ENCODE measurements around the gene MCF2.

MCF2 gene

GRCh38 chrX:139739138-139739537, 31.2 kb upstream of the MCF2 start:
- Histone ChIP-seq H2AFZ (ENCODE audit: low read length) (no peak overlapping the region), H3K27me3 (ENCODE audit: insufficient read depth, low read length) (no peaks in the 10 kb centered on the region), H3K27ac (ENCODE audit: low read depth, low read length, poor library complexity, severe bottlenecking) (no peak overlapping the region), H3K9me2 (ENCODE audit: low read depth, low read length) (no peaks in the 10 kb centered on the region), H3K9ac (ENCODE audit: low read length) (no peak overlapping the region), H3F3A (ENCODE audit: insufficient read depth, low read length) (no peaks in the 10 kb centered on the region), H3K4me1 (ENCODE audit: insufficient read depth, low read length, severe bottlenecking) (no peaks in the 10 kb centered on the region), H4K20me1 (ENCODE audit: insufficient read depth, low read length) (no peaks in the 10 kb centered on the region), H3K36me3 (ENCODE audit: insufficient read depth, low read length) (peaks cover 3% of the 10 kb centered on the region; the same call in 1 of the 2 replicates), H3K79me2 (ENCODE audit: insufficient read depth, low read length) (no peaks in the 10 kb centered on the region), H3K4me2 (ENCODE audit: low read length) (no peak overlapping the region), H3K4me3 (ENCODE audit: low read depth, low read length, poor library complexity, severe bottlenecking) (no peak overlapping the region), H3K9me3 (ENCODE audit: low read length) (no peaks in the 10 kb centered on the region)
- TF ChIP-seq EZH2 (IDR thresholded peaks at IDR 0.05; ENCODE audit: borderline replicate concordance, low read length) (no peak), CTCF (IDR thresholded peaks at IDR 0.05; ENCODE audit: low read length) (no peak)

GRCh38 chrX:139738581-139738980, 30.6 kb upstream of the MCF2 start:
- Histone ChIP-seq H3K9me2 (ENCODE audit: low read depth, low read length) (no peaks in the 10 kb centered on the region), H3K9ac (ENCODE audit: low read length) (no peak overlapping the region), H3K4me2 (ENCODE audit: low read length) (no peak overlapping the region), H2AFZ (ENCODE audit: low read length) (no peak overlapping the region), H4K20me1 (ENCODE audit: insufficient read depth, low read length) (no peaks in the 10 kb centered on the region), H3K27me3 (ENCODE audit: insufficient read depth, low read length) (no peaks in the 10 kb centered on the region), H3F3A (ENCODE audit: insufficient read depth, low read length) (no peaks in the 10 kb centered on the region), H3K27ac (ENCODE audit: low read depth, low read length, poor library complexity, severe bottlenecking) (no peak overlapping the region), H3K9me3 (ENCODE audit: low read length) (no peaks in the 10 kb centered on the region), H3K36me3 (ENCODE audit: insufficient read depth, low read length) (peaks cover 3% of the 10 kb centered on the region; the same call in 1 of the 2 replicates), H3K4me1 (ENCODE audit: insufficient read depth, low read length, severe bottlenecking) (no peaks in the 10 kb centered on the region), H3K79me2 (ENCODE audit: insufficient read depth, low read length) (no peaks in the 10 kb centered on the region), H3K4me3 (ENCODE audit: low read depth, low read length, poor library complexity, severe bottlenecking) (no peak overlapping the region)
- TF ChIP-seq CTCF (IDR thresholded peaks at IDR 0.05; ENCODE audit: low read length) (no peak), EZH2 (IDR thresholded peaks at IDR 0.05; ENCODE audit: borderline replicate concordance, low read length) (no peak)

- TF ChIP-seq CTCF (IDR thresholded peaks at IDR 0.05; ENCODE audit: low read length) (no peak), EZH2 (IDR thresholded peaks at IDR 0.05; ENCODE audit: borderline replicate concordance, low read length) (no peak)
These were observed 28.2 kb upstream of the MCF2 start for GRCh38 chrX:139736151-139736550.

More at GRCh38 chrX:139736151-139736550, 28.2 kb upstream of the MCF2 start:
- Histone ChIP-seq H4K20me1 (ENCODE audit: insufficient read depth, low read length) (no peaks in the 10 kb centered on the region), H3K9ac (ENCODE audit: low read length) (no peak overlapping the region), H3K4me1 (ENCODE audit: insufficient read depth, low read length, severe bottlenecking) (no peaks in the 10 kb centered on the region), H3K79me2 (ENCODE audit: insufficient read depth, low read length) (no peaks in the 10 kb centered on the region), H2AFZ (ENCODE audit: low read length) (no peak overlapping the region), H3K4me3 (ENCODE audit: low read depth, low read length, poor library complexity, severe bottlenecking) (no peak overlapping the region), H3K9me3 (ENCODE audit: low read length) (no peaks in the 10 kb centered on the region), H3K27ac (ENCODE audit: low read depth, low read length, poor library complexity, severe bottlenecking) (no peak overlapping the region), H3K27me3 (ENCODE audit: insufficient read depth, low read length) (no peaks in the 10 kb centered on the region), H3K4me2 (ENCODE audit: low read length) (no peak overlapping the region), H3K36me3 (ENCODE audit: insufficient read depth, low read length) (peaks cover 3% of the 10 kb centered on the region; the same call in 1 of the 2 replicates), H3F3A (ENCODE audit: insufficient read depth, low read length) (no peaks in the 10 kb centered on the region), H3K9me2 (ENCODE audit: low read depth, low read length) (no peaks in the 10 kb centered on the region)
